NCI-H69 (cell line): Measurements from ENCODE around the gene YPEL4.
"Not testable (repeated sequence)": the region's sequence is repeated elsewhere in the genome, so short reads cannot be mapped to it uniquely, and the experiment has no call there.

ENCODE experiments used
- DNase-seq: peaks from one replicate; lab custom pipeline; 2025; lab: John Stamatoyannopoulos, UW

YPEL4 gene

GRCh38 chr11:57649826-57650738 lies at the start of gene YPEL4:
YPEL4 (minus strand) TSS chr11:57649912; CDS start chr11:57647107, 2,805 bp downstream.
- DNase-seq, result peak; percentile 39

- DNase-seq, result no peak
Observed at GRCh38 chr11:57698843-57699365, 49.2 kb upstream of the YPEL4 start.

GRCh38 chr11:57690474-57690873 lies 40.8 kb upstream of the YPEL4 start:
- not testable (repeated sequence) for DNase-seq

GRCh38 chr11:57681168-57681567 lies 31.5 kb upstream of the YPEL4 start:
- DNase-seq, result no peak

GRCh38 chr11:57680552-57680874 lies 30.8 kb upstream of the YPEL4 start:
- DNase-seq, result no peak

- no peak for DNase-seq
Observed at GRCh38 chr11:57679396-57679795, 29.7 kb upstream of the YPEL4 start.

GRCh38 chr11:57675176-57675941 lies 25.6 kb upstream of the YPEL4 start:
- no peak for DNase-seq

GRCh38 chr11:57674251-57674650 lies 24.5 kb upstream of the YPEL4 start:
- DNase-seq, result no peak

GRCh38 chr11:57668434-57668782 lies 18.7 kb upstream of the YPEL4 start:
- DNase-seq, result peak; percentile 62

GRCh38 chr11:57667736-57668433 lies 18.2 kb upstream of the YPEL4 start, which contains the start of gene ZDHHC5:
ZDHHC5 (plus strand) TSS chr11:57668114; CDS start chr11:57673091, 4,977 bp downstream.
- peak; percentile 100 for DNase-seq

- peak; percentile 98 for DNase-seq
Observed at GRCh38 chr11:57667117-57667735, 17.5 kb upstream of the YPEL4 start.

- no peak for DNase-seq
Observed at GRCh38 chr11:57663975-57664374, 14.3 kb upstream of the YPEL4 start.

GRCh38 chr11:57662893-57663292 lies 13.2 kb upstream of the YPEL4 start:
- no peak for DNase-seq

- no peak for DNase-seq
Observed at GRCh38 chr11:57659669-57660068, 10.0 kb upstream of the YPEL4 start.

- DNase-seq, result peak; percentile 24
Observed at GRCh38 chr11:57658023-57658361, 8.3 kb upstream of the YPEL4 start.

- peak; percentile 99 for DNase-seq
Observed at GRCh38 chr11:57657194-57658022, 7.7 kb upstream of the YPEL4 start, which contains the start of gene CLP1. CLP1 (plus strand) TSS chr11:57657762; CDS start chr11:57659477, 1,715 bp downstream.

GRCh38 chr11:57656885-57657193 lies 7.1 kb upstream of the YPEL4 start:
- DNase-seq, result no peak

- DNase-seq, result no peak
Observed at GRCh38 chr11:57653163-57653562, 3.5 kb upstream of the YPEL4 start.

- no peak for DNase-seq
Observed at GRCh38 chr11:57652662-57653061, 3.0 kb upstream of the YPEL4 start.

GRCh38 chr11:57652230-57652629 lies 2.5 kb upstream of the YPEL4 start:
- DNase-seq, result peak; percentile 5

GRCh38 chr11:57651408-57651807 lies 1.7 kb upstream of the YPEL4 start:
- DNase-seq, result no peak
